HG03103 (cell line): ENCODE results near the gene CFAP77.

ENCODE experiments used
- ATAC-seq: cut with Tn5 transposase; IDR thresholded peaks from one replicate; pipeline ENCODE4 v1.9.1; 2021; ENCODE audit warnings: low read depth; ENCODE audit not compliant: unreplicated experiment

CFAP77 gene

GRCh38 chr9:132447346-132447745 lies 37.3 kb downstream of the CFAP77 start:
- ATAC-seq = no peak

- no peak for ATAC-seq
Measured at GRCh38 chr9:132447902-132448301, 37.9 kb downstream of the CFAP77 start.

- no peak for ATAC-seq
Measured at GRCh38 chr9:132451276-132451675, 41.3 kb downstream of the CFAP77 start.

GRCh38 chr9:132456241-132456640 lies 46.2 kb downstream of the CFAP77 start:
- no peak for ATAC-seq

GRCh38 chr9:132457504-132458236 lies 47.7 kb downstream of the CFAP77 start:
- no peak for ATAC-seq

GRCh38 chr9:132458432-132458831 lies 48.4 kb downstream of the CFAP77 start:
- no peak for ATAC-seq

- no peak for ATAC-seq
Measured at GRCh38 chr9:132459661-132460060, 49.6 kb downstream of the CFAP77 start.

- ATAC-seq = no peak
Measured at GRCh38 chr9:132460240-132460639, 50.2 kb downstream of the CFAP77 start.

- no peak for ATAC-seq
Measured at GRCh38 chr9:132461281-132461896, 51.4 kb downstream of the CFAP77 start.

- ATAC-seq = no peak
Measured at GRCh38 chr9:132461971-132462370, 52.0 kb downstream of the CFAP77 start.

- no peak for ATAC-seq
Measured at GRCh38 chr9:132464547-132464946, 54.5 kb downstream of the CFAP77 start.

- ATAC-seq = no peak
Measured at GRCh38 chr9:132465131-132465635, 55.2 kb downstream of the CFAP77 start.

- ATAC-seq = no peak
Measured at GRCh38 chr9:132472199-132472598, 62.2 kb downstream of the CFAP77 start.

GRCh38 chr9:132472599-132472998 lies 62.6 kb downstream of the CFAP77 start:
- no peak for ATAC-seq

- ATAC-seq = no peak
Measured at GRCh38 chr9:132474253-132474652, 64.2 kb downstream of the CFAP77 start.

GRCh38 chr9:132478353-132479050 lies 68.5 kb downstream of the CFAP77 start:
- ATAC-seq = no peak

- ATAC-seq = no peak
Measured at GRCh38 chr9:132479733-132480132, 69.7 kb downstream of the CFAP77 start.

- ATAC-seq = no peak
Measured at GRCh38 chr9:132481053-132481849, 71.2 kb downstream of the CFAP77 start.

GRCh38 chr9:132482196-132482813 lies 72.3 kb downstream of the CFAP77 start:
- no peak for ATAC-seq

- ATAC-seq = no peak
Measured at GRCh38 chr9:132485393-132485792, 75.4 kb downstream of the CFAP77 start.
